ENCODE measurements around the gene SLC2A4.
"Not testable (repeated sequence)": the region's sequence is repeated elsewhere in the genome, so short reads cannot be mapped to it uniquely, and the experiment has no call there.

Gene SLC2A4

DNA sequence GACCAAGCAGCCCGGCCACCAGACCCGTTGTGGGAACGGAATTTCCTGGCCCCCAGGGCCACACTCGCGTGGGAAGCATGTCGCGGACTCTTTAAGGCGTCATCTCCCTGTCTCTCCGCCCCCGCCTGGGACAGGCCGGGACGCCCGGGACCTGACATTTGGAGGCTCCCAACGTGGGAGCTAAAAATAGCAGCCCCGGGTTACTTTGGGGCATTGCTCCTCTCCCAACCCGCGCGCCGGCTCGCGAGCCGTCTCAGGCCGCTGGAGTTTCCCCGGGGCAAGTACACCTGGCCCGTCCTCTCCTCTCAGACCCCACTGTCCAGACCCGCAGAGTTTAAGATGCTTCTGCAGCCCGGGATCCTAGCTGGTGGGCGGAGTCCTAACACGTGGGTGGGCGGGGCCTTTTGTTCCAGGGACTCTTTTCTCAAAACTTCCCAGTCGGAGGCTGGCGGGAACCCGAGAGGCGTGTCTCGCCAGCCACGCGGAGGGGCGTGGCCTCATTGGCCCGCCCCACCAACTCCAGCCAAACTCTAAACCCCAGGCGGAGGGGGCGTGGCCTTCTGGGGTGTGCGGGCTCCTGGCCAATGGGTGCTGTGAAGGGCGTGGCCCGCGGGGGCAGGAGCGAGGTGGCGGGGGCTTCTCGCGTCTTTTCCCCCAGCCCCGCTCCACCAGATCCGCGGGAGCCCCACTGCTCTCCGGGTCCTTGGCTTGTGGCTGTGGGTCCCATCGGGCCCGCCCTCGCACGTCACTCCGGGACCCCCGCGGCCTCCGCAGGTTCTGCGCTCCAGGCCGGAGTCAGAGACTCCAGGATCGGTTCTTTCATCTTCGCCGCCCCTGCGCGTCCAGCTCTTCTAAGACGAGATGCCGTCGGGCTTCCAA is at the start of gene SLC2A4:
Gene SLC2A4, plus strand, starts transcription at position 645 of the 879 bp plus-strand sequence. Its CDS starts 217 bp downstream, at position 862.
- peak; percentile 89 for DNase-seq

DNA sequence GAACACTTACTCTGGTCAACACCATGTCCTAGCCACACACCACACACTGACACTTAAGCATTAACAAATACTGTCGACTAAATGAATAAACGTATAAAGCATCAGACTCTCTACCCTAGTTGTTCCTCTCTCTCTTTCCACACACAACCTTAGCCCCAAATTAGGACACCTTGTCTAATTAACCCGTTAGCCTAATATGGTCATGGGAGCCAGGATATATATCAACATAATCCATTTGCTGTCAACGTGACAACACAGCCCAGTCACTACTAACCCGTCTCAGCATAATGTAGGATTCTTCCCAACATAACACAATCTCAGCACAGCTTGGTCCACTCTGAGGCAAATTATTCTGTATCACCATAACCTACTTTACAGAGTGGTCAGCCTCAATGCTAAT is 49.4 kb upstream of the SLC2A4 start:
- DNase-seq: no peak

DNA sequence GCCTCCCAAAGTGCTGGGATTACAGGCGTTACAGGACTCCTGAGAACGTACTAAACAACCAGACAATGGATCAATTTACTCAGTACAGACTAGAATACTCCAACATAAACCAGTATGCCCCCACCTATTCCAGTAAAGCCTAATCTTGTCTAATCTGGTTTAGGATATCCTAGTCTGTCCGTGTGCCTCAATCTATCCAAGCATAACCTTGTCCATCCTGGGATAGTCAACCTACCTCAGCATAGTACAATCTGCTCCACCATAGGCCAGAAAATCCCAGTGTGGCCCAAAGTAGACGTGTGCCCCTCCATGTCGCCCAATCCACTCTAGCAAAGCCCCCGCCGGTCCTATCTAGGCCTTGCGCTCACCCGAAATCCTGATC is 47.8 kb upstream of the SLC2A4 start:
- no peak for DNase-seq

DNA sequence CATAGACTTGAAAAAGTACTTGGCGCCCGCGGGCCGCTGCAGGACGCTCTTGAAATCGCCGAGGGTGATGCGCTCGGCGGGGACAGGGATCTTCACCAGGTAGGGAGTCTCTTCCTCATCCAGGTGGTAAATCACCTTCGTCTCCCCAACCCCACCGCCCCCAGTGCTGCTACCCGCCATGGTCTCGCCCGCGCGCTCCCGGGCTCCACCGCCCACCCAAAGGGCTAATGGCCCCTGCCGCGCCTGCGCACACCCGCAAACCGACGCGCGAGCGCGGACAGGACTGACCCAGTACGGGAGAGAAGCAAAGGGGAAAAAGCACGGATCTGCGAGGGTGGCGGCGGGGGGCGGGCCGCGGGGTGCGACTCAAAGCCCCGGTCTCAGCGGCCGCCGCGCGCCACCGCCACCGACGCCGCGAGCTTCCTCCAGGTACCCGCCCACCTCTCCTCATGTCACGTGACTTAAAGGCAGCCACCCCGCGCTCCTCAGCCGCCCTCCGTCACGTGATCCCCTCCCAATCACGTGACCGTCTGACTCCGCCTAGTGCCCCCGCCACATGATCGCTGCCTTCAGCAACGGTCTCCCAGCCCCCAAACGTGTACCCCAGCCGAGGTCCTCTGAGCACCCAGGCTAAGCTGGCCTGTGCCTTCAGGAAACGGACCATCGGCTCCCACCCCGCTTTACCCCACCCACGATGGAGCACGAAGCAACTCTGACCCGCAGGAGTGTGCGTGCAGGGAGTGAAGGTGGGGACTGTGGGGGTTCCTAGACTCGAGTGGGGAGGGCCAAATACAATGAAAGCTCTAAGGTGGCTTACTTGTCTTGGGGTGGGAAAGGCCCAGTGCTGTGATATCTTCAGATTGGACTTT is 47.2 kb upstream of the SLC2A4 start, which contains the start of gene DVL2:
Gene DVL2, minus strand, starts transcription at position 435 of the 869 bp plus-strand sequence. Its CDS starts 255 bp downstream, at position 180.
- DNase-seq: peak; percentile 86

DNA sequence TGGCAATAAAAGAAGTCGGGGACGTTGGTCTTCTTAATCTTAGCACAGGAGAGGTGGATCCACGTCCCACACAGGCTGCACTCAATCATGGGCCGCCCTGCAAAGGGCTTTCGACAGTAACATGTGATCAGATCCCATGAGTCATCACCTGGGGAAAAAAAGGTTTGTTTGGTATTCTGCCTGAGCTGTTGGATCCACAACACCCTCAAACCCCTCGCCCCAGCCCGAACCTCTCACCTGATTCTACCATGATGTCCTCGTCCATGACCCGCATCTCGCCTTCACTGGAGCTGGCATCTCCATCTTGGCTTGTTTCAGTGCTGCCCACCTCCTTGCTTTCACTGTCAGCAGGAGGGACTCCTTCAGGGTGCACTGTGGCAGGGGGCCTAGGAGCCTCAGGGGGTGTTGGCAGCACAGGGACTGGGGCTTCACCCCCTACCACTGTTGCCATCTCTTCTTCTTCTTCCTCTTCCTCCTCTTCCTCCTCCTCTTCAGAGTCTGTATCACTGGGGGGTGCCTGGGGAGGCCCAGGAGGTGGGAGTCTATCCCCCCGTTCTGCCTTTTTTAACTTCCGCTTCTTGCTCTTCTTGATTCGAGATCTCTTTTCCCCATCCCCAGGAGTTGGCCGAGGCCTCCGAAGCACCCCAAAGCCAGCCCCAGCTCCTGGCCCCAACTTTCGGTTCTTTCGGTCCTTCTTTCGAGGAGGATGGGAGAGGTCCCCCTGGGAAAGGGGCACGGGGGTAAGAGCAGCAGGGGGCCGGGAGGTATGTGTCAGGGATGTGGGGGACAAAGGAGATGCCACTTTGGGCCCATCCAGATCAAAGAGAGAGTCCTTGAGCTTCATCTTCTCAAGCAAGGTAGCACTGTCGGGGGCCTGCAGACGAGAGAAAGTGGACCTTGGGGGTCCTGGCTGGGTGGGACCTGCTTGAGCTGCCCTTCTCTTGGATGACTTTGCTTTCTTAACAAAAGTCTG is 45.5 kb upstream of the SLC2A4 start:
- DNase-seq: no peak

DNA sequence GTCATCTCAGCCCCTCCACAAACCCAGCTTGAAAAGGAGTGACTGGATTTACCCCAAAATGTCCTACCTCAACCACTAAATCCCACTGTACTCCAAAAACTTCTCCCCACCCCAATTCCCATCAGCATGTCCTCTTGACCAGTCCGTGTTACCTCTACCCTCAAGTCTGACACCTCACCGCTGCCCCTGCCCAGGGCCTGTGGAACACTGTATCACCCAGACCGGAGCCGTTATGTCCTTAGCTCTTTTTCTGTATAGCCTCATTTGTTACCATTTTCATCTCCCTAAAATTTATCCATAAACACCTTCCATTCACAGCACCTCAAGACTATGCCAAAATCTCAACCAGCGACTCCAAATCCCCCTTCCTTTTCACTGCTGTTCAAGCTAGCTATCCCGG is 44.7 kb upstream of the SLC2A4 start:
- no peak for DNase-seq

DNA sequence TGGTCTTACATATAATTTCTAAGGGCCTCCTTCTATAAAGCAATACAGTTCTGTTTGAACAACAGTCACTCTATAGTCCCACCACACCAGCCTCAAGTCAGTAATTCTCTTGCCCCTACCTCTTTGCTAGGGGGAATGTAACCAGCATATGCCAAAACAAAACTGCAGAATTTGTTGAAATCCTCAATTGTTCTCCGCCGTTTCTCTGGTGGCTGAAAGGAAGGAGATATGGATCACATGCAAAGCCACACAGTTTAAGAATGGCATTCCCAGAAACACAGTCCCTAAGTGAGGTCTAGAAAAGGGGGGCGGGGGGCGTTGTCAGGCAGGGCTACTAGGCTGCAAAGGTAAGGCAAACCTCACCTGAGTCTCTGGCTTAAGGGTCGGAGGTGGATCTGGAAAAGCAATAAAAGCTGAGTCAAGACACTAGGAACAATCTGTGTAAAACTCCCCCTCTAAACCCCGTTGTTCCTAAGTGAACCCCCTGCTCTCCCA is 44.2 kb upstream of the SLC2A4 start:
- no peak for DNase-seq

DNA sequence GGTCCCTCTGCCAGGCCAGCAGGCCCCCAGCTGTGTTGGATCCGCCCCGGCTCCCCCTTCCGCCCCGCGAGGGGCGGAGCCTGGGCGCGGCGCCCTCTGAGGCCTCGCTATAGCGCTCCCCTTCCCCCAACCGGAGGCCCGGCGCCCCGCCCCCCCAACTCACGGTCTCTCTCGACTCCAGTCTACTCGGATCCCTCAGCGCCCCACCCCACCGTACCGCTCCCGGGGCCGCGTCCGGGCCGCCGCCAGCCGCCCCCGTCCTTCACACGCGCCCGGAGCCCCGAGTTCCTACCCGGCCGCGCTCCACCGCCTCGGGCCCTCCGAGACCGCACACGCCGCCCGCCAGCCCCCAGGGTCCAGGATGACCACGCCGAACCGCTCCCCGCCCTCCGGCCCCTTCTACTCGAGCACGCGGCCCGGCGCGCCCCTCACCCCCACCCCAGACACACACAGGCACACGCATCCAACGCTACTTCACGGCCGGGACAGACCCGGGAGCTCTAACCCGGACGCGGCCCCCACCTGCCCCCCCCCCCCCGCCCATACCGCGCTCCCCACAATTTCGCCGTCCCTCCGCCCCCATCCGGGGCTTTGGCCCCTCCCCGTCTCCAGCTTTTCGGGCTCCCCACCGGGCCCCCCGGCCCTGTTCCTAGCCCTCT is 43.6 kb upstream of the SLC2A4 start:
- no peak for DNase-seq

DNA sequence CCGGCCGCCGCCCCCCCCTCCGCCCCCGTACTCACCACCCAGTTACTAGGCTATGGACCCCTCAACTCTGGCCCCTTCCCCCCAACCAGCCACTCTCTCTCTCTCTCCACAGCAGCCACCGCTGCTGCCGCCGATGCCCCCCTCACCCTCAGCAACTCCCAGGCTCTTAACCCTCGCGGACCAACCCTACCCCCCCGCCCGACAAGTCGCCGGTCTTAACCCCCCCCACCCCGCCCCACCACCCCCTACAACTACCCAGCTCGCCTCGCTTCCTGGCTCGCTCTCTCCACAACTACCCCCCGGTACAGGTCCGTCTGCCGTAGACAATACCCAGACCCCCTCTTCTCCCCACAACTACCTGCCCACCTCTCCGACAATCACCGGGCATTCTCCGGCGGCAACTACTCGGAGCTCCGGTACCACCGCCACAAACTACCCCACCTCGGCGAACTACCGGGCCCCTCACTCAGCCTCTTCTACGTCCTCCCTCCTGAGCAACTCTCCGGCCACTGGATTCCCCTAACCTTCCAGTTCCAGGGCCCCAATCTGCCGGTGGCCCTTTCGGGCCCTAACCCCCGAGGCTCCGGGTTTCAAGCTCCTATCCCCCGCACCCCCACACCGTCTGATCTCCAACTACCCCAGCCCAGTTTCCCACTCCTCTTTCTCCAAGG is 43.0 kb upstream of the SLC2A4 start:
- no peak for DNase-seq

DNA sequence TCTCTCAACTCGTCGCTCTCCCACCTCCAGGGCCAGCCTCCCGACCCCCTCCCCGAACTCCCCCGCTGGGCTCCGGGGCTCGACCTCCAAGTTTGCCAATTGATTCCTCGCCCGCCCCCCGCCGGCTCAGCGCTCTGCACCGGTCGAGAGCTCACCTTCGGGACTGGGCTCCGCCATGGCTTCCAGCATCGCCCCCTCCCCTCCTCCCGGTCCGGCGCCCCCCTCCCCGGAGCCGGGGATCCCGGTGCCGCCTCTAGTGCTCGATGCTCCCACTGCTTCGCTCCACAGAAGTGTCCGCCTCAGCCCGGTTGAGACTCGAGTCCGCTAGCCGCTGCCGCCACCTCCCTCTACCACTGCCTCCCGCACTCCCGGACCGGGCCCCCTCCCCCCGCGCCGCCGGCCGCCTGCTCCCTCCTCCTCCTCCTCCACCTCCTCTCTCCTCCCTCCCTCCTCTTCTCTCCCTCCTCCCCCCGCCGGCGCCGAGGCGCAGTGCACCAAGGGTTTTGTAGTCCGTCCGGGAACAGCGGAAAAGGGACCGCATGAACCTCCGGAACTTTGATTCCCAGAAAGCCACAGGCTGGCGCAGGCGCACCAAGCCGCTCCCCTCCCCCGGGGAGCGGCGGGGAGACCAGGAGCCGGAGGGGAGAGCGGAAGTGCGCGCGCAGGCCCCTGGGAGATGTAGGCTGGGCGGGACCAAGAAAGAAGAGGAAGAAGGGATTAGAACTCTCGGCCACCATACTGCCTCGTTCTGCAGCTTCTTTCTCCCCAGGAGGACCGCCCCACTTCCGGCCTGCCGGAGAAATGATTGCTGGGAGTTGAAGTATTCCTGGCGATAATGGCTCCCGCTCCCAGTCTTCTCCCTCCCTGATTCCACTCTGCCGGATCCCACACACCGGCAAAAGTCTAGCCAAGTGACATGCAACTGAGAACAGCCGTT is 42.2 kb upstream of the SLC2A4 start, which contains the start of gene PHF23:
Gene PHF23, minus strand, starts transcription at position 367 of the 937 bp plus-strand sequence. Its CDS starts 178 bp downstream, at position 189.
- peak; percentile 100 for DNase-seq

DNA sequence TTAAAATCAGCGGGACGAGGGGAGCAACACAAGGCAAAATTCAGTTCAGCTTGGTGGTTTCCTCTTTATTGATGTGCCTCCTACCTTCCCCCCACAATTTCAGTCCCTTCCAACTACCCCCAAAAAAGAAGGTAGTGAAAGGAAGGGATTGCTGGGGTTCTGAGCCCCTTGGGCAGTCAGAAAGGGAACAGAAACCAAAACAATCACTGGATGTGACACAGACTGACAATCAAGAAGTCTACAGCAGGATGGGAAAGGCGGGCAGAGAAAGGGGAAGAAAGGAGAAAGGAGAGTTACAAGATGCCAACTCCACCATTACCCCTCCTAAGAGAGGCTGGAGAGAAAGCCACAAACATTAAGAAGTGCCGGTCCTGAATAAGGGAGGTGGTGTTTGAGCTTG is 41.1 kb upstream of the SLC2A4 start:
- DNase-seq: no peak

DNA sequence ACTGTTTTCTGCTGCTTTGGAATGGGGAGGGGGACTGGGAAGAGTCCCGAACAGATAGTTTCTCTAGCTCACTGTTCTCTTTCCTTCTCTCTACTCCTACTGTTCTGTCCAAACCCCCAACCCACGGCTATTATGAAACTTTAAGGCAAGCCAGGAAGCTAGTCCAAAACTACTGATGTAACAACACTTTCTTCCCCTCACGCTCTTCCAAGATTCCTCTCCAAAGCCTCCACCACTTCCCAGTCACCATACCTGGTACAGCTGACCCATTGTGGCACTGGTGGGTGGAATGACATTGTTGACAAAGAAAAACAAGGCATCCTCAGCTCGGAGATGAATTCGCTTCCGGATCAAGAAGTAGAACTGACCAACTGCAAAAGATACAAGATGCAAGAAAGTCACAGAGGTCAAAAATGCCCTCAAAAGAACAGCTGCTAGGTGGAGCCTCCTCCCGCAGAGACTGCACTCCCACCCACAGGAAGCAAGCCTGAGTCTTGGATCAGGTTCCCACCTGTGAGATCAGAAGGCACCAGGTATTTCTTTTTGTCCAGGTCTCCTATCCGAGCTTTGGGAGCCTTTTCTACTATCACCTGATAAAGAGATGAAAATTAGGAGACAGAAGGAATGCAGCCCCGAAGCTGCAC is 40.3 kb upstream of the SLC2A4 start:
- DNase-seq: no peak

DNA sequence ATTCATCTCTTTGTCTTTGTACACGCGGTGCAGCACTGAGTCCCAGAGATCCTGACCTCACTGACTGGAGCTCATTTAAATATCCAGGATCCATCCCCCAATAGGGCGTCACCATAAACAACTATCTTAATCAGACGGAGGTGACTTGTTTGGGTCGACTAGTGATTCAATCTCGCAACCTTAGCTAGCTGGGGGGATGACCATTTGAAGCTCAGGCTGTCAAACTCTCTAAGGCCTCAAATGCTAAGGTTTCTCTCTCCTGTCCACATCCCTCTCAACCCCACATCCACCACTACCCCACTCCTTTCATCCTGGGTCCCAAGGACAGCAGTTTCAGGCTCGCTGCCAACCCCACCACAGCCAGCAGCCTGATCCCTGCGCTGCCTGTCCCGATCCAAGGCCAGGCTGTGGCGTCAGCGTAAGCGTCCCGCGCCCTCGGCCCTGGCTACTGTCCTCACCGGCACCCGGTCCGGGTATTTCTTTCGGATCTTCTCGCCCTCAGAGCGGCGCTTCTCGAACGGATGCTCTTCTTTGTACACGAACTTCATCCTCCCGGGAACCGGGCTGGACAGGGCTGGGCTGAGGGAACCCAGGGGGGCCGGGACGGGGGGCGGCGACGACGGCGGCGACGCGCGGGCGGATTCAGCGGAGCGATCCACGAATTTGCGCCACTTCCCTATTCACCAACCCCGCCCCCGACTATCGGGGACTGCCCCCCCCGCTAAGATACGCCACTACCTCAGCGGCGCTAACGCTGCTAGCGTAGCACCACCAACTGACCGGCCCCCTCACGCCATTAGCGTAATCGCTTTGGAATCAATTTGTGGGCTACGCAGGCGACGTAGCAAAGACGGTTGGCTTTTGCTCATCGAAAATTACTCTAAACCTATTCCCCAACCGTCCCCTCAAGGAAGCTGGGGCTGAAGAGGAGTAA is 39.5 kb upstream of the SLC2A4 start, which contains the start of gene GABARAP:
Gene GABARAP, minus strand, starts transcription at position 667 of the 934 bp plus-strand sequence. Its CDS starts 119 bp downstream, at position 548.
- DNase-seq: peak; percentile 91

DNA sequence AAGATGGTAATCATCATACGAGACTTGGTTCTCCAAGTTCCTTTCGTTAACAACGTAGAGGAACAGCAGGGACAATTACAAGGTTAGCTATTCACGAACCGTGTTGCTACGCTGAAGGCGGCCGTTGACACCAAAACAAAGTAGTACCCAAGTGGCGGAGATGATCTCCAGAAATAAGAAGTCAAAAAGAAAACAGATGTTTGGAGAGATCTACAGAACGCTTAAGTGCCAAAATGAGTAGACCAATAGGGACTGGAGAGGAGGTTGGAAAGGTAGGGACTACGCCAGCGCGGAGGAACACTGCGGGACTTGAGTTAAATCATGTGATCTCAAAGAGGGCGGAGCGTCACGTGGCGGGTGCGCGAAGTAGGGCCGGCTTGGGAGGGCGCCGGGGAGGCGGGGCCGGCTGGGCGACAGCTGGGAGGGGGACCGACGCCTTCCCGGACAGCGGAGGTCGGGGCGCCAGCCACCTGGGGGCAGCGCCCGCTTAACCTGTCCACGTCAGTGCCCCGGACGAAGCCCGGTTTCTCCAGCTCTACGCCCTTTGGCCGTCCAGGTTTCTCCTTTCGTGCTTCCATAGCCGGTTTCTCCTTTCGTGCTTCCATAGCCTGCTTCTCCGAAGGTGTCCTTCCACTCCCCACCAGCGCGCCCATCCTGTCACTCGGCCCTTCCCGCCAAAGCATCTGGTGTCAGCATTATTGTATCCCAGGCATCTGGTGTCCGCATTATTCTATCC is 38.6 kb upstream of the SLC2A4 start:
- peak; percentile 91 for DNase-seq

DNA sequence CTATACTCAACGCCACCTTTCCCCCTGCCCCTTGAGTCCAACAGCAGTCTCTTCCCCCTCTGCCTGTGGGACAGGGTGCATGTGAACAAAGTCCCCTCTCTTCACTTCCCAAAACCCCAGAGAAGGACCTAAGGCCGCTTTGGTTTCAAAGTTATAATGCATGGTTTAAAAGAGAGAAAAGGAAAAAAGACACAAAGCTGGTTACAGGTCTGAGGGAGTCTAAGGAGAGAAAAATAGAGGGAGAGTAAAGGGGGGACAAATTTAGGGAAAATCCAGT is 38.1 kb upstream of the SLC2A4 start:
- DNase-seq: no peak

DNA sequence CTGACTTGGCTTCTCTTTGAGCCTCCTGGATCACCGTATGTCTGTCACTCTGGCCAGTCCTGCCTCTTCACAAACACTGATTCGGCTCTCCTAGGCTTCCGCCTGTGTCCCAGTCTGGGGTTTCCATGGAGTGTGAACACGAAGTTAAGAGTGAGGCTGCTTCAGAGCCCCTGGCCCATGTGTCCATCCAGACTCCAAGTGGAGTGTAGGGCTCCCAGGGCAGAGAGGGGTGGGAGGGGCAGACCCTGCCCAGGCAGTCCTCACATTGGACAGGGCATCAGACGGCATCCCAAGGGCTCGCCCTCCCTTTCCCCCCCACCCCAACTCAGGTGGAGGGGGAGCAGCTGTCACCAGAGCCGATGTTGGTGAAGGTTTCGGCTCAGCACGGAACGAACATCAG is 37.7 kb upstream of the SLC2A4 start:
- DNase-seq: not testable (repeated sequence)

DNA sequence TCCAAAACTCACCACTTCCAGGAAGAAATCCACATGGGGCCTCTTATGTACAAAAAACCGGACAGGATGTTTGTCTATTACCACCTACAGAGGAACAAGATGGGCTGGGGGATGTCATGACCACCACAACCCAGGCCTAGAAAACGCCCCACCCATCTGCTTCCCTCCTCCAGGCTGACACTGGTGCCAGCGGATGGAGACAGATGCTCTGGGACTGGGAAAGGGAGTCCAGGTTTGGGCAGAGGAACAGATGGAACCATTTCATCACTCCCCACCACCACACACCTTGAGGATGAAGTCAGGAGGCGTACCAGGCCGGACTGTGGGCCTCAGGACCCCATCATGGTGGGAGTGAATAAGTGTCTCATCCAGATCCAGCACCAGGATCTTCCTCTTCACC is 34.7 kb upstream of the SLC2A4 start:
- DNase-seq: no peak

DNA sequence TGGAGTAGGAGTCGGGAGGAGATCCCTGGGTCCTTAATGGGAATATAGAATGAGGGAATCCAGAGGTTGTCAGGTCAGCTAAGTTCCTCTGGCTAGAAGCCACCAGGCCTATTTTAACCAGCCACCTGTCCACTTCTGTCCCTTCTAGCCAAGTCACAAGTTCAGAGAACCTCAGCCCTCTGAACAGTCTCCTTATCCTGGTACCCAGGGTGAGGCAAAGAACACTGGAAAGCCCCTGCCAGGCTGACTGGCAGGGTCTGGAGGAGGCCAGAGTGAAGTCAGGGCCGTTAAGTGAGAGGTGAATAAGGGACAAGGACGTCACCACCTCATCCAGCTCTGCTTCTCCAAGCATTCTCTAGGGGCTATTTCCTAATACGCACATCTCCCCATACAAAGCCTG is 32.7 kb upstream of the SLC2A4 start:
- no peak for DNase-seq
